ENCODE measurements around the gene TESMIN.

Gene TESMIN

DNA sequence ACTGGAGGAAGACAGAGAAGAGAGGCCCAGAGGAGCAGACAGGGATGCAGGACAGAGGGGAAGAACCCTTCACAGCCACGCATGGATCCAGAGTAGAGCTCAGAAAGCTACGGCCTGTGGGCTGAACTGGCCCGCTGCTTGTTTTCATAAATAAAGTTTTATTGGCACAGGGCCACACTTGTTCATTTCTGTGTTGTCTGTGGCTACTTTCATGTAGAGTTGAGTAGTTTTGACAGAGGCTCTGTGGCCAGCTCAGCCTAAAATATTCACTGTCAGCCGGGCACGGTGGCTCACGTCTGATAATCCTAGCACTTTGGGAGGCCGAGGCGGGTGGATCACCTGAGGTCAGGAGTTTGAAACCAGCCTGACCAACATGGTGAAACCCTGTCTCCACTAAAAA, 93.2 kb downstream of the TESMIN start:
- no peak for DNase-seq
